Neural cell (in vitro differentiated cells): ENCODE data around the gene NDNF. TPM values are rescaled to one million over a fixed set of nuclear protein-coding genes. Genes with fewer than 3 reads are reported as not detected.

Experiments
- H2AFZ ChIP-seq: fragments of 200-600, 300-800 bp; sonication (generic), shearing (Covaris generic); 2 replicates; pipeline ENCODE4 v1.6.0; 2014; ENCODE audit warnings: low read depth, mild to moderate bottlenecking, antibody characterized with exemption, low read length, moderate library complexity
- H3F3A ChIP-seq: fragments of 200-600 bp; shearing (Covaris generic); 2 replicates; pipeline ENCODE4 v1.6.1; 2016; ENCODE audit warnings: mild to moderate bottlenecking, moderate library complexity, mixed read lengths, antibody characterized with exemption, low read length; ENCODE audit not compliant: insufficient read depth, poor library complexity, severe bottlenecking
- H3K27ac ChIP-seq: fragments of 200-600, 300-800 bp; sonication (generic), shearing (Covaris generic); 2 replicates; pipeline ENCODE4 v1.5.1; 2014; ENCODE audit warnings: mild to moderate bottlenecking, low read length, moderate library complexity
- H3K27me3 ChIP-seq: fragments of 300-800, 200-600 bp; sonication (generic), shearing (Covaris generic); 2 replicates; pipeline ENCODE4 v1.6.0; 2014; ENCODE audit warnings: mild to moderate bottlenecking, low read depth, low read length, moderate library complexity; ENCODE audit not compliant: insufficient read depth
- H3K36me3 ChIP-seq: fragments of 300-800, 200-600 bp; sonication (generic), shearing (Covaris generic); 2 replicates; pipeline ENCODE4 v1.5.1; 2014; ENCODE audit warnings: mild to moderate bottlenecking, antibody characterized with exemption, low read length, moderate library complexity; ENCODE audit not compliant: insufficient read depth
- H3K4me2 ChIP-seq: fragments of 300-800, 200-600 bp; sonication (generic), shearing (Covaris generic); 2 replicates; pipeline ENCODE4 v1.6.0; 2014; ENCODE audit warnings: mild to moderate bottlenecking, low read length
- H3K4me3 ChIP-seq: fragments of 300-800, 200-600 bp; sonication (generic), shearing (Covaris generic); 2 replicates; pipeline ENCODE4 v1.5.1; 2014; ENCODE audit warnings: mild to moderate bottlenecking, low read length, moderate library complexity
- H3K79me2 ChIP-seq: fragments of 200-600 bp; shearing (Covaris generic); replicated peaks from 2 replicates; pipeline ENCODE4 v1.6.0; 2014; ENCODE audit warnings: mild to moderate bottlenecking, low read length, moderate library complexity; ENCODE audit not compliant: insufficient read depth
- H3K9ac ChIP-seq: fragments of 300-800, 200-600 bp; sonication (generic), shearing (Covaris generic); 2 replicates; pipeline ENCODE4 v1.6.1; 2016; ENCODE audit warnings: mild to moderate bottlenecking, low read length, mixed read lengths
- H3K9me2 ChIP-seq: fragments of 200-600 bp; shearing (Covaris generic); 2 replicates; pipeline ENCODE4 v1.6.1; 2016; ENCODE audit warnings: mild to moderate bottlenecking, low read length, mixed read lengths; ENCODE audit not compliant: insufficient read depth
- H3K9me3 ChIP-seq: fragments of 200-600, 300-800 bp; sonication (generic), shearing (Covaris generic); 2 replicates; pipeline ENCODE4 v1.6.1; 2016; ENCODE audit warnings: mild to moderate bottlenecking, mixed run types, low read length, moderate library complexity, mixed read lengths
- H4K20me1 ChIP-seq: fragments of 200-600 bp; shearing (Covaris generic); 2 replicates; pipeline ENCODE4 v1.6.1; 2016; ENCODE audit warnings: mild to moderate bottlenecking, mixed run types; ENCODE audit not compliant: insufficient read depth
- CTCF ChIP-seq: fragments of 450-650 bp; IDR thresholded peaks from 2 replicates; pipeline ENCODE4 v1.5.1; 2014; ENCODE audit warnings: antibody characterized with exemption, mild to moderate bottlenecking, moderate library complexity; ENCODE audit not compliant: poor library complexity, severe bottlenecking
- EP300 ChIP-seq: fragments of 450-650 bp; conservative IDR thresholded peaks from 2 replicates; pipeline ENCODE4 v1.6.1; 2014; ENCODE audit warnings: antibody characterized with exemption, mild to moderate bottlenecking, moderate library complexity; ENCODE audit not compliant: poor library complexity, severe bottlenecking
- EZH2 ChIP-seq: fragments of 200-600, 300-800 bp; shearing (Covaris generic), sonication (generic); IDR thresholded peaks from 2 replicates; pipeline ENCODE4 v1.6.1; 2014; ENCODE audit warnings: antibody characterized with exemption, low read length, borderline replicate concordance, mild to moderate bottlenecking; ENCODE audit not compliant: insufficient read depth, poor library complexity, severe bottlenecking
- MXI1 ChIP-seq: fragments of 450-650 bp; conservative IDR thresholded peaks from 2 replicates; pipeline ENCODE4 v1.6.1; 2014; ENCODE audit warnings: antibody characterized with exemption, mild to moderate bottlenecking; ENCODE audit not compliant: poor library complexity, severe bottlenecking
- POLR2AphosphoS5 ChIP-seq: IDR thresholded peaks from 2 replicates; pipeline ENCODE4 v1.6.1; 2012
- RAD21 ChIP-seq: fragments of 450-650 bp; conservative IDR thresholded peaks from 2 replicates; pipeline ENCODE4 v1.6.1; 2014; ENCODE audit warnings: antibody characterized with exemption, mild to moderate bottlenecking, moderate library complexity
- REST ChIP-seq: IDR thresholded peaks from 2 replicates; pipeline ENCODE4 v1.6.1; 2012; ENCODE audit warnings: borderline replicate concordance
- SMC3 ChIP-seq: fragments of 450-650 bp; conservative IDR thresholded peaks from 2 replicates; pipeline ENCODE4 v1.6.1; 2014; ENCODE audit warnings: antibody characterized with exemption, mild to moderate bottlenecking, moderate library complexity; ENCODE audit not compliant: poor library complexity
- TAF1 ChIP-seq: IDR thresholded peaks from 2 replicates; pipeline ENCODE4 v1.6.1; 2012; ENCODE audit warnings: low read depth
- polyA plus RNA-seq: library from polyadenylated mRNA; depleted of rRNA; stranded (reverse); fragments of >200 nt; gene quantifications from 2 replicates; pipeline ENCODE4 v1.2.3, GENCODE V29; 2014

NDNF gene
- polyA plus RNA-seq, 1 donor from 2014 or later = 4.3 TPM

- Histone ChIP-seq H3K27ac (no peak overlapping the region), H3K9me2 (no peaks in the 10 kb centered on the region), H4K20me1 (no peaks in the 10 kb centered on the region), H3K9ac (no peak overlapping the region), H3K4me3 (no peak overlapping the region), H3K27me3 (no peaks in the 10 kb centered on the region), H3K36me3 (no peaks in the 10 kb centered on the region), H2AFZ (no peak overlapping the region), H3K4me2 (no peak overlapping the region), H3K9me3 (no peaks in the 10 kb centered on the region), H3F3A (no peaks in the 10 kb centered on the region), H3K79me2 (no peaks in the 10 kb centered on the region)
- no peak for TF ChIP-seq SMC3
- TF ChIP-seq MXI1 = no peak
- no peak for TF ChIP-seq TAF1
- no peak for TF ChIP-seq POLR2AphosphoS5
- TF ChIP-seq REST = no peak
- TF ChIP-seq EZH2 = no peak
Measured at GRCh38 chr4:121011780-121012340, 60.5 kb downstream of the NDNF start.

- H4K20me1 ChIP-seq = no peaks in the 10 kb centered on the region
- no peak overlapping the region for H2AFZ ChIP-seq
- H3F3A ChIP-seq = no peaks in the 10 kb centered on the region
- H3K4me2 ChIP-seq = no peak overlapping the region
- no peak overlapping the region for H3K4me3 ChIP-seq
- H3K79me2 ChIP-seq = no peaks in the 10 kb centered on the region
- no peaks in the 10 kb centered on the region for H3K9me2 ChIP-seq
- no peaks in the 10 kb centered on the region for H3K9me3 ChIP-seq
- no peak overlapping the region for H3K27ac ChIP-seq
- H3K9ac ChIP-seq = no peak overlapping the region
- no peaks in the 10 kb centered on the region for H3K36me3 ChIP-seq
- no peaks in the 10 kb centered on the region for H3K27me3 ChIP-seq
- TF ChIP-seq TAF1 = no peak
- no peak for TF ChIP-seq MXI1
- TF ChIP-seq EZH2 = no peak
- TF ChIP-seq EP300 = no peak
Measured at GRCh38 chr4:121011138-121011537, 61.2 kb downstream of the NDNF start.

DNA sequence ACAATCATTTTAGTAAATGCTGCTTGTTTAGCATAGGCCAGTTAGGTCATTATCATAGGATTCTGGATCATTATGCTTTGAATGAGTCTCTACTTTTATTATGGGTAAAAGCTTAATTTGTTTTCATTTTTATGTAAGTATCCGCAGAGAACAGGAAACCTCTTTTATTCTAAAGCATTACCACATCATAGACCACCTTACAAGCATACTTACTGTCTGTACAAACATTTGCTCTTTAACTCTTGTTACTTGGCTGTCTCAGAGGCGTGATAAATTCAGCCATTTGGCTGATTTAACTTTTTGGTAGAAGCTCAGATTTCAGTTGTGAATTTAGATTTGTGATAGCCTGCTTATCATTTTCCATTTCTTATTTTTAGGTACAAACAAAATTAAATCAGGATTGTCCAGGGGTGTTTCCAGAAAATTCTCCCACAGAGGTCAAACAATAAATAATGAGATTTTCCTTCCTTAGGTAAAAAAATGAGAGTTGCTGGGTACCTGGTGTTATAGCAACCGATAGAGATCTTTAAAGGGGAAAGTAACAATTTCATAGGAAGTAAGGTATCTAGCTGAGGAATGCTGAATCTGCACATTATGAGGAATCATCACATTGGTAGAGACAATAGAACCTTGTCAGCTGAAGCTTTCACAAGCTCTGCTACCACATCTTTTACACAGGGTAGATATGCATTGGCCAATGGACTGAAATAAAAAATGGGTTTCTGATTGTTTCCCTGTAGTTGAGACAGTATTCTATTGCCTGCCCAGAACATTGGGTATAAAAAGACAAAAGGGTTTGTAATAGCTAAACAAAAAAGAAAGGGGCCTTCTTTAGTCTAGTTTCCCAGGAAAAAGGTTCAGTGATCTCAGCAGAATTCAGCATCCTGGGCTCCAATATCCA, 62.5 kb downstream of the NDNF start:
- Histone ChIP-seq H3K36me3 (no peaks in the 10 kb centered on the region), H4K20me1 (no peaks in the 10 kb centered on the region), H3K4me2 (no peak overlapping the region), H3K79me2 (no peaks in the 10 kb centered on the region), H3K9me2 (no peaks in the 10 kb centered on the region), H3K4me3 (no peak overlapping the region), H3K27ac (no peak overlapping the region), H3K27me3 (no peaks in the 10 kb centered on the region), H2AFZ (no peak overlapping the region), H3F3A (no peaks in the 10 kb centered on the region), H3K9me3 (no peaks in the 10 kb centered on the region), H3K9ac (no peak overlapping the region)
- no peak for TF ChIP-seq EP300
- TF ChIP-seq CTCF = no peak
- no peak for TF ChIP-seq REST
- TF ChIP-seq TAF1 = no peak
- no peak for TF ChIP-seq RAD21
- no peak for TF ChIP-seq MXI1
- TF ChIP-seq SMC3 = no peak
- TF ChIP-seq POLR2AphosphoS5 = no peak
- no peak for TF ChIP-seq EZH2
